GM18526 (cell line): ENCODE data around the gene YIPF3.

Experiments used
- POLR2A ChIP-seq: IDR thresholded peaks from 3 replicates; pipeline ENCODE4 v1.6.1; 2011; ENCODE audit not compliant: insufficient read length; ENCODE audit errors: extremely low read depth

YIPF3 gene

GRCh38 chr6:43511824-43512415, 4.8 kb downstream of the YIPF3 start:
- TF ChIP-seq POLR2A = no peak

- no peak for TF ChIP-seq POLR2A
Observed at GRCh38 chr6:43510827-43511163, 5.9 kb downstream of the YIPF3 start.

- no peak for TF ChIP-seq POLR2A
Observed at GRCh38 chr6:43509984-43510826, 6.5 kb downstream of the YIPF3 start, which contains the start of gene LRRC73. LRRC73 (minus strand) TSS chr6:43510346; CDS start chr6:43509785, 561 bp downstream.

- no peak for TF ChIP-seq POLR2A
Observed at GRCh38 chr6:43509142-43509983, 7.4 kb downstream of the YIPF3 start.

- TF ChIP-seq POLR2A = no peak
Observed at GRCh38 chr6:43508481-43509141, 8.1 kb downstream of the YIPF3 start.

- TF ChIP-seq POLR2A = no peak
Observed at GRCh38 chr6:43506667-43507471, 9.9 kb downstream of the YIPF3 start.

GRCh38 chr6:43506171-43506570, 10.6 kb downstream of the YIPF3 start:
- TF ChIP-seq POLR2A = no peak

- TF ChIP-seq POLR2A = no peak
Observed at GRCh38 chr6:43505718-43506117, 11.0 kb downstream of the YIPF3 start.

GRCh38 chr6:43504756-43505593, 11.8 kb downstream of the YIPF3 start:
- TF ChIP-seq POLR2A = no peak

GRCh38 chr6:43503443-43503842, 13.3 kb downstream of the YIPF3 start:
- TF ChIP-seq POLR2A = no peak

- no peak for TF ChIP-seq POLR2A
Observed at GRCh38 chr6:43502666-43503065, 14.1 kb downstream of the YIPF3 start.

- no peak for TF ChIP-seq POLR2A
Observed at GRCh38 chr6:43500921-43501320, 15.8 kb downstream of the YIPF3 start.

- TF ChIP-seq POLR2A = no peak
Observed at GRCh38 chr6:43499028-43499815, 17.5 kb downstream of the YIPF3 start.
